Body of pancreas (tissue), 4 donors: ENCODE results near the gene TRPM5.

Experiments
- POLR2A ChIP-seq, 3 donors: fragments of 450-650 bp; IDR thresholded peaks; one replicate each; pipeline ENCODE4 v1.6.1; 2016; ENCODE audit warnings: antibody characterized with exemption in 3 of 3, mild to moderate bottlenecking in 2 of 3
- TF ChIP-seq, protein P1 (sequence below), 7 experiments: fragments of 450-650 bp in 4 of 7; fragments of 200-600 bp in 3 of 7; sonication (generic) in 3 of 7; IDR thresholded peaks; one replicate each; pipeline ENCODE4 v1.5.1; 2016 to 2019; ENCODE audit warnings: antibody characterized with exemption in 7 of 7

DNA sequence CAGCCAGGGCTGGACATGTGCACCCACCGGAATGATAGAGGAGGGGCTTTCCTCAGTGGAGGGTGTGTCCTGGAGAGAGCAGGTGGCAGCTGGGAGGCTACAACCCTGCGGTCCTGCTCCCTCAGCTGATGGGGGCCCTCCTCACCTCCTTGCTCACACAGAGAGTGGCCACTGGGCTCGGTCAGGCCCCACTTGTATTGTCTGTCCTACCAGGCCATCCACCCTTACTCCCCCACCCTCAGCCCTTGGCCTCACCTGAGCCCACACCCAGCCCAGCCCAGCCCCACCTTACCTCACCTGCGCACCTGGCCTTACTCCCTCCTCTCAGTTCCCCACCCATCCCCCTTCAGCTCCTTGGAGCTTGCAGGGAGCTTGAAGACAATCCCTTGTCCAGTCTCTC, 3.1 kb downstream of the TRPM5 start:
- TF ChIP-seq POLR2A (IDR thresholded peaks at IDR 0.05): no peak
- TF ChIP-seq, protein P1, sequence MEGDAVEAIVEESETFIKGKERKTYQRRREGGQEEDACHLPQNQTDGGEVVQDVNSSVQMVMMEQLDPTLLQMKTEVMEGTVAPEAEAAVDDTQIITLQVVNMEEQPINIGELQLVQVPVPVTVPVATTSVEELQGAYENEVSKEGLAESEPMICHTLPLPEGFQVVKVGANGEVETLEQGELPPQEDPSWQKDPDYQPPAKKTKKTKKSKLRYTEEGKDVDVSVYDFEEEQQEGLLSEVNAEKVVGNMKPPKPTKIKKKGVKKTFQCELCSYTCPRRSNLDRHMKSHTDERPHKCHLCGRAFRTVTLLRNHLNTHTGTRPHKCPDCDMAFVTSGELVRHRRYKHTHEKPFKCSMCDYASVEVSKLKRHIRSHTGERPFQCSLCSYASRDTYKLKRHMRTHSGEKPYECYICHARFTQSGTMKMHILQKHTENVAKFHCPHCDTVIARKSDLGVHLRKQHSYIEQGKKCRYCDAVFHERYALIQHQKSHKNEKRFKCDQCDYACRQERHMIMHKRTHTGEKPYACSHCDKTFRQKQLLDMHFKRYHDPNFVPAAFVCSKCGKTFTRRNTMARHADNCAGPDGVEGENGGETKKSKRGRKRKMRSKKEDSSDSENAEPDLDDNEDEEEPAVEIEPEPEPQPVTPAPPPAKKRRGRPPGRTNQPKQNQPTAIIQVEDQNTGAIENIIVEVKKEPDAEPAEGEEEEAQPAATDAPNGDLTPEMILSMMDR (IDR thresholded peaks at IDR 0.05): no peak
